ENCODE data around the gene RNU2-63P.

GRCh38 chr2:88060907-88061275 is 44.5 kb upstream of the RNU2-63P start:
- TF ChIP-seq GATA2 (IDR thresholded peaks at IDR 0.05; ENCODE audit: low read depth, low read length) = no peak
- no peak for TF ChIP-seq GATA3 (IDR thresholded peaks at IDR 0.05; ENCODE audit: low read depth, low read length)

Measured in SH-SY5Y (cell line).